ENCODE data around the gene NOCT.
"Not testable (repeated sequence)": the region's sequence is repeated elsewhere in the genome, so short reads cannot be mapped to it uniquely, and the experiment has no call there.

NOCT gene

GRCh38 chr4:139054791-139055505 is 39.4 kb downstream of the NOCT start:
- H3K27ac ChIP-seq, result no peak overlapping the region
- ChIA-PET POLR2A (ENCODE audit: low non-redundant PET) (no interaction called here), CTCF (interaction anchor here (0.7 kb wide), 1 partner anchor 351 kb away, joined by 4 read pairs; no protein-coding TSS in a partner anchor)
- TF ChIP-seq CTCF (conservative IDR thresholded peaks at IDR 0.05; ENCODE audit: low read depth), result no peak
- DNase-seq (ENCODE audit: low spot score), result no peak

GRCh38 chr4:139059026-139059425 is 43.4 kb downstream of the NOCT start:
- CTCF ChIA-PET; DNase-seq (ENCODE audit: low spot score); POLR2A ChIA-PET (ENCODE audit: low non-redundant PET); H3K27ac ChIP-seq: not testable (repeated sequence)

GRCh38 chr4:139060591-139060990 is 45.0 kb downstream of the NOCT start:
- no peak for TF ChIP-seq CTCF (conservative IDR thresholded peaks at IDR 0.05; ENCODE audit: low read depth)
- H3K27ac ChIP-seq, result no peak overlapping the region
- CTCF ChIA-PET, result no interaction called here
- POLR2A ChIA-PET (ENCODE audit: low non-redundant PET), result no interaction called here
- no peak for DNase-seq (ENCODE audit: low spot score)

DNA sequence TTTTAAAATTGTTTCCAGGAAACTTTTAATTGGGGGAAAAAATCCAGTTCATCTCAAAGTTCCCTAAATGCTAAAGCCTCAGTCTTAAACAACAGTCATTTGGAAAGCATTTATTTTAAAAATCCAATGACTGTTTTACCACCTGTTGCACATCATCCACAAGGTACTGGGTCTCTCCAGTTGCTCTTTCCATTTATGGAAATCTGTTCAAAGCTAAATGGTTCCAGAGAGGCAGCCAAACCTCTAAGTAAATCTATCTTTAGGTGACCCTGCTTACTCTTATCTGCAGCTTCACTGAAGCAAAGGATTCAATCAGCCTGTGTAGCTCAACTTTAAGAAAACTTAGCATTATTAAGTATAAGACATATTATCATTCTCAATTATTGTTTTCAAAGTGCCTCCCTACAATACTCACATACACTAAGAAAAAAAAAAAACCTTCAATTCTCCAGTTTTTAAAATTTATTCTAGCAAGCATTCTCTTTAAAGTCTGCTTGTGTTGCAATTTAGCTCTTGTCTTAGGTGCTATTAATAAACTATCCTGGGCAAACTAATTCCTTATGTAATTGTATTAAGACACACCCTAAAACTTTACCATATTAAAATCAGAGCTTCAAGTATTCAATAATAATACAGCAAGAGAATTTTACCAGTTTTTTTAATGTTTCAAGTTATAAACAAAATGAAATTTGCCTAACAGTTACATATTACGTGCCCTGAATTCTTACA is 60.6 kb downstream of the NOCT start:
- ChIA-PET POLR2A (ENCODE audit: low non-redundant PET) (no interaction called here), CTCF (interaction anchor here (0.5 to 0.7 kb wide), 2 partner anchors 76 to 930 kb away, joined by 4 to 5 read pairs; no protein-coding TSS in a partner anchor)
- H3K27ac ChIP-seq, result no peak overlapping the region
- no peak for TF ChIP-seq CTCF (conservative IDR thresholded peaks at IDR 0.05; ENCODE audit: low read depth)
- DNase-seq (ENCODE audit: low spot score), result no peak

GRCh38 chr4:139077567-139078355 is 62.2 kb downstream of the NOCT start:
- ChIA-PET POLR2A (ENCODE audit: low non-redundant PET) (interaction anchor here (0.6 kb wide), 1 partner anchor 27 kb away, joined by 4 read pairs; no protein-coding TSS in a partner anchor), CTCF (interaction anchor here (0.6 to 0.8 kb wide), 2 partner anchors 11 to 1551 kb away, joined by 3 read pairs; no protein-coding TSS in a partner anchor)
- no peak for DNase-seq (ENCODE audit: low spot score)

GRCh38 chr4:139078926-139079325 is 63.3 kb downstream of the NOCT start:
- DNase-seq (ENCODE audit: low spot score), result no peak
- ChIA-PET POLR2A (ENCODE audit: low non-redundant PET) (no interaction called here), CTCF (interaction anchor here (0.6 to 1.1 kb wide), 5 partner anchors 19 to 1643 kb away, joined by 3 to 5 read pairs (median 4); no protein-coding TSS in a partner anchor)
- no peak overlapping the region for H3K27ac ChIP-seq
- TF ChIP-seq CTCF (conservative IDR thresholded peaks at IDR 0.05; ENCODE audit: low read depth), result no peak

More at GRCh38 chr4:139077567-139078355, 62.2 kb downstream of the NOCT start:
- no peak for TF ChIP-seq CTCF (conservative IDR thresholded peaks at IDR 0.05; ENCODE audit: low read depth)
- no peak overlapping the region for H3K27ac ChIP-seq

Measured in RWPE1 (cell line).